ENCODE measurements around the gene PRKCQ. TPM values are rescaled to one million over a fixed set of nuclear protein-coding genes. Genes with fewer than 3 reads are reported as not detected.
A peak's percentile ranks its signal among the peaks of the same experiment; 100 is the strongest.

The PRKCQ gene
- total and polyA plus RNA-seq, 2 of the 8 experiments (the other 6 are each of a cell fraction or from before 2014, with no cell fraction given), result 9.1 to 22.6 TPM

DNA sequence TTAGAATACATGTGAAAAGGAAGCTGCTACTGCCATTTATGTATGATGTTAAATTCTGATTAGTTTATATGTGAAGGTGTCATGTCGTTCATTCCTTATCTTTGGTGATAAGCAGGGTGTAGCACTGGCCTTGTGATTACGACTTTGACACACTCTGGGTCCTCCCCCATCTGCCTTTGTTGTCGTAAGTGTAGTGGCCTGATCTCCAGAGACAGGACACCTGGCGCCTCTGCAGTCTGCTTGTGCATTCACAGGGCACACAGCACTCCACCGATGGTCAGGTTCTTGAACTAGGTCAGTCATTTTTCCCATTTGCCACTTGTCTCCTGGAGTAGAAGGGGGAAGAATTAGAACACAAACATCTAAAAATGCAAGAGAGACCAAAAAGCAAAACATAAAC lies 186.0 kb downstream of the PRKCQ start:
- Histone ChIP-seq H3K4me3 (ENCODE audit: extremely low read depth in 1 of 4, insufficient read depth in 2 of 4, low read depth in 3 of 4, low read length in 4 of 4) (no peak overlapping the region), H3K27me3 (replicated peaks in 1 of 4; ENCODE audit: control insufficient read depth in 3 of 4, extremely low read depth in 1 of 4, insufficient read depth in 3 of 4, low read length in 3 of 4) (no peaks in the 10 kb centered on the region), H2BK5ac (ENCODE audit: low read depth, low read length) (no peak overlapping the region), H3K9me3 (ENCODE audit: insufficient read depth in 2 of 2, low read depth in 1 of 2, low read length in 1 of 2) (no peaks in the 10 kb centered on the region; a peak in 1 of 4 replicates), H3K18ac (ENCODE audit: extremely low read depth, low read length) (no peak overlapping the region), H3K79me1 (ENCODE audit: low read depth, low read length) (no peaks in the 10 kb centered on the region), H3K9ac (replicated peaks in 1 of 4; ENCODE audit: extremely low read depth in 1 of 4, low read depth in 3 of 4, low read length in 3 of 4) (no peak overlapping the region), H2BK120ac (replicated peaks; ENCODE audit: low read depth, low read length) (no peak overlapping the region), H3K56ac (replicated peaks; ENCODE audit: insufficient read length, low read depth, low read length) (no peak overlapping the region), H3K4ac (replicated peaks; ENCODE audit: insufficient read length, low read depth, low read length) (no peak overlapping the region), H3K23ac (ENCODE audit: insufficient read length) (no peak overlapping the region), H3K4me1 (replicated peaks in 1 of 4; ENCODE audit: control insufficient read depth in 3 of 4, insufficient read depth in 4 of 4, low read length in 3 of 4) (no peaks in the 10 kb centered on the region), H4K20me1 (replicated peaks in 1 of 2; ENCODE audit: control insufficient read depth in 1 of 2, insufficient read depth in 2 of 2, low read length in 2 of 2) (no peaks in the 10 kb centered on the region), H2AFZ (ENCODE audit: low read length) (no peak overlapping the region), H3K27ac (ENCODE audit: low read depth, low read length) (no peak overlapping the region), H3K79me2 (ENCODE audit: control insufficient read depth in 1 of 2, insufficient read depth in 2 of 2, low read length in 2 of 2) (no peaks in the 10 kb centered on the region), H2BK20ac (ENCODE audit: low read length) (no peak overlapping the region), H2AK5ac (ENCODE audit: low read depth, low read length) (no peak overlapping the region), H4K5ac (ENCODE audit: insufficient read length, low read depth, low read length) (no peak overlapping the region), H2BK15ac (ENCODE audit: low read length) (no peak overlapping the region), H3K14ac (ENCODE audit: insufficient read length) (no peak overlapping the region), H4K8ac (ENCODE audit: extremely low read depth, insufficient read depth, low read length) (no peak overlapping the region), H3K4me2 (ENCODE audit: insufficient read depth in 1 of 2, low read depth in 2 of 2, low read length in 2 of 2) (no peak overlapping the region), H3K36me3 (ENCODE audit: control insufficient read depth in 2 of 4, insufficient read depth in 4 of 4, low read length in 3 of 4) (no peaks in the 10 kb centered on the region), H4K91ac (replicated peaks; ENCODE audit: insufficient read length, low read length) (no peak overlapping the region), H3K23me2 (ENCODE audit: low read depth, low read length) (no peaks in the 10 kb centered on the region), H2BK12ac (ENCODE audit: low read depth, low read length) (no peak overlapping the region)
- CTCF ChIA-PET (ENCODE audit: partially characterized antibody), result interaction anchor here (0.7 to 2.9 kb wide), 4 partner anchors 8 to 266 kb away, joined by 3 to 17 read pairs (median 4); no protein-coding TSS in a partner anchor
- peak in 1 of 3 experiments; percentile 9; a peak in 1 of 4 replicates for TF ChIP-seq CTCF (IDR thresholded peaks at IDR 0.05; ENCODE audit: control extremely low read depth in 1 of 3, insufficient read depth in 1 of 3, low read depth in 1 of 3, low read length in 3 of 3)
- TF ChIP-seq GTF2F1 (IDR thresholded peaks at IDR 0.05; ENCODE audit: borderline replicate concordance, low read depth, low read length), result no peak
- POLR2A ChIA-PET (ENCODE audit: partially characterized antibody), result no interaction called here
- FAIRE-seq (no peak), DNase-seq (ENCODE audit: low read depth in 1 of 2, low spot score in 2 of 2) (no peak)
- WGBS, 2 experiments (ENCODE audit: extremely low coverage in 1 of 2, insufficient coverage in 1 of 2, insufficient read length in 1 of 2, insufficient replicate concordance in 2 of 2, low coverage in 1 of 2, low lambda C conversion rate in 2 of 2, missing lambda C conversion rate in 1 of 2), result 89% methylated on average over 5 of the region's 5 CpGs; no CpG with 5 or more reads in 1 of the 2 experiments
